HepG2 (cell line): ENCODE measurements around the gene HRC.

Experiments used
- EZH2 ChIP-seq: conservative IDR thresholded peaks from 2 replicates; pipeline ENCODE4 v1.6.1; 2012; ENCODE audit warnings: mild to moderate bottlenecking, low read depth, low read length, moderate library complexity
- HOXA7 ChIP-seq: sonication (generic); formaldehyde crosslinking; IDR thresholded peaks from 2 replicates; pipeline ENCODE4 v1.8.1; 2022; ENCODE audit warnings: mild to moderate bottlenecking, missing genetic modification reagents, moderate library complexity
- POLR2AphosphoS5 ChIP-seq: IDR thresholded peaks from 2 replicates; pipeline ENCODE4 v1.6.1; 2012; ENCODE audit warnings: low read depth, low read length
- SALL1 ChIP-seq: sonication (generic); formaldehyde crosslinking; IDR thresholded peaks from 2 replicates; pipeline ENCODE4 v1.8.0; 2022; ENCODE audit warnings: mild to moderate bottlenecking, missing genetic modification reagents
- SP2 ChIP-seq: sonication (generic); formaldehyde crosslinking; IDR thresholded peaks from 2 replicates; pipeline ENCODE4 v1.5.1; 2020; ENCODE audit warnings: mild to moderate bottlenecking, missing genetic modification reagents
- TBL1XR1 ChIP-seq: fragments of 150-350 bp; IDR thresholded peaks from 2 replicates; pipeline ENCODE4 v1.6.1; 2014; ENCODE audit warnings: borderline replicate concordance, low read length; ENCODE audit not compliant: partially characterized antibody
- ZEB1 ChIP-seq: IDR thresholded peaks from 2 replicates; pipeline ENCODE4 v1.6.1; 2012; ENCODE audit warnings: mild to moderate bottlenecking, low read depth, inconsistent platforms; ENCODE audit not compliant: insufficient replicate concordance
- ZNF10 ChIP-seq: sonication (generic); formaldehyde crosslinking; IDR thresholded peaks from 2 replicates; pipeline ENCODE4 v1.4.0; 2020; ENCODE audit warnings: mild to moderate bottlenecking, low read depth, missing genetic modification reagents, borderline replicate concordance
- ZNF615 ChIP-seq: sonication (generic); formaldehyde crosslinking; IDR thresholded peaks from 2 replicates; pipeline ENCODE4 v1.5.0; 2020; ENCODE audit warnings: mild to moderate bottlenecking, missing genetic modification reagents, borderline replicate concordance
- TF ChIP-seq, protein P1 (sequence below): sonication (generic); formaldehyde crosslinking; IDR thresholded peaks from 2 replicates; pipeline ENCODE4 v1.4.0; 2020; ENCODE audit warnings: missing genetic modification reagents
- TF ChIP-seq, protein P2 (sequence below): IDR thresholded peaks from 2 replicates; pipeline ENCODE4 v1.6.1; 2012; ENCODE audit warnings: inconsistent platforms

GRCh38 chr19:49155820-49156346 is 687 bp upstream of the HRC start:
- TF ChIP-seq SP2 (CRISPR knock-in tag) = no peak
- TF ChIP-seq, protein P1, sequence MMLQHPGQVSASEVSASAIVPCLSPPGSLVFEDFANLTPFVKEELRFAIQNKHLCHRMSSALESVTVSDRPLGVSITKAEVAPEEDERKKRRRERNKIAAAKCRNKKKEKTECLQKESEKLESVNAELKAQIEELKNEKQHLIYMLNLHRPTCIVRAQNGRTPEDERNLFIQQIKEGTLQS (CRISPR knock-in tag) = no peak
- no peak for TF ChIP-seq ZNF10 (CRISPR knock-in tag)
- TF ChIP-seq, protein P2, sequence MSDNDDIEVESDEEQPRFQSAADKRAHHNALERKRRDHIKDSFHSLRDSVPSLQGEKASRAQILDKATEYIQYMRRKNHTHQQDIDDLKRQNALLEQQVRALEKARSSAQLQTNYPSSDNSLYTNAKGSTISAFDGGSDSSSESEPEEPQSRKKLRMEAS = no peak
- no peak for TF ChIP-seq HOXA7 (CRISPR knock-in tag)
- no peak for TF ChIP-seq ZEB1
- TF ChIP-seq POLR2AphosphoS5 = no peak
- no peak for TF ChIP-seq TBL1XR1
- no peak for TF ChIP-seq EZH2
- TF ChIP-seq SALL1 (CRISPR knock-in tag) = no peak
- no peak for TF ChIP-seq ZNF615
